NCI-H226 (cell line): ENCODE measurements around the gene KIF13A.
"Not testable (repeated sequence)": the region's sequence is repeated elsewhere in the genome, so short reads cannot be mapped to it uniquely, and the experiment has no call there.

Experiments used
- DNase-seq: peaks from one replicate; pipeline ENCODE4 v3.0.0-alpha.2; 2015

Gene KIF13A

DNA sequence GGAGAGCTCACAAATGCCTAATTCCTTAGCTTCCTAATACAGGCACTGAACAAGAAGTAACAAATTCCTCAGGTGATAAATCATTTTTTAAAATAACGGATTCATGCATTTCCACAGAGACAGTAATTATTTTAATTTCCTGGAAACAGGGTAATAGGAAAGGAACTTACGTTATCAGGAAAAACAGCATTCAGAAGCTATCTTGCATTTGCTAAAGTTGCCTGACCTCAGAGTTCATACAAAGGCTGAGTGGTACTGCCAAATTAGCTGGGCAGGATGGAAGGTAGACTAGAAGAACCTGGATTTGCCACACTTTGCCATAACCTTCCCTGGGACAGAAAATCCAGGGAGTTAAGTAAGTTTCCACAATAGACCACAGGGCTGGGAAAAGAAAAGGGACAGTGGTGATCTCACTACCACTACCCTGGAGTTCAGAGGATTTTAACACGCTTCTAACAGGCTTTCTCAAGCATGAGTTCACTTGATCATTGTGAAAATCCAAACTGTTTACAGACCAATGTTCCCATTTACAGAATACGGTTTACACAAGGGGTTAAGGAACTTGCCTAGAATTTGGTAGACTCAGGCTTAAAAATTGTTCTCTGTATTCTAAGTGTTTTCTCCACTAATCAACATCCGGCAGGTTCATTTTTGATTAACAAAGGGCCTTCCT lies 57.0 kb downstream of the KIF13A start:
- peak; percentile 81 for DNase-seq

GRCh38 chr6:17928514-17929430 lies 58.7 kb downstream of the KIF13A start:
- DNase-seq, result no peak

DNA sequence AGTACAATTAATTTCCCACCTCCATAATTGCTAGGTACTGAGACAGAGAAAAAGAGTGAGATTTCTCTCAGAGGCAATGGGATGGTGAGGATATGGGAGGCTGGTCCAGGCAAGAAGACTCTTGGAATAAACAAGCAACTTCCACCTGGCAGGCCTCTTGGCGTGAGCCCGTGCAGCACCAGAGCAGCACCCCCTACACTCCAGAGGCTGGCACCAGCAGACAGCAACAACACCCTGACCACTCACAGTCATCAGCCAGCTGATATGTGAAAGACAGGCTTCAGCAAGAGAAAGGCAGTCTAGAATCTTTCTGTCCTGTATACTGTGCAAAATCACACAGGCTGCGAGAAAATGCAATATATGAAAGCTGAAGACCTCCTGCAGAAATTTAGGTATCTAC lies 59.7 kb downstream of the KIF13A start:
- DNase-seq, result no peak

DNA sequence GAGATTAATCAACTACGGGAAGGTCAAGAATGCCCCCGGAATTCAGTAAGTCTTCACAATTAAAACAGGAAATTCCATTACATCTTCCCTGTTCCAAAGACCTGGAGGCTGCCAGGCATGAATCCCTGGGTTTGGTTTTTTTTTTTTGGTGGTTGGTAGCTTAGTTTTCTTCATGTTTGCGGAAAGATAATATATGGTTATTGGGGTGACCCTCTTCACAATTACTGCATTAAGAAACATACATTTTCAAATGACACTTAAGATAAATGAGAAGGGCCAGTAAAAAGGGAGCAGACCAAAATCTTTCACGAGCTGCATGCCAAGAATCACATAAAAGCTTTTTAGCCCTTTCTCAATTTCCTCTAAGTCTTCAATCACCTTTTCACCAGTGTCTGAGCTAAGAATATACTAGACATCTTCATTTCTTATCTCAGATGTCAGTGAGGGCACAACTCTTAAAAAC lies 64.0 kb downstream of the KIF13A start:
- peak; percentile 59 for DNase-seq

DNA sequence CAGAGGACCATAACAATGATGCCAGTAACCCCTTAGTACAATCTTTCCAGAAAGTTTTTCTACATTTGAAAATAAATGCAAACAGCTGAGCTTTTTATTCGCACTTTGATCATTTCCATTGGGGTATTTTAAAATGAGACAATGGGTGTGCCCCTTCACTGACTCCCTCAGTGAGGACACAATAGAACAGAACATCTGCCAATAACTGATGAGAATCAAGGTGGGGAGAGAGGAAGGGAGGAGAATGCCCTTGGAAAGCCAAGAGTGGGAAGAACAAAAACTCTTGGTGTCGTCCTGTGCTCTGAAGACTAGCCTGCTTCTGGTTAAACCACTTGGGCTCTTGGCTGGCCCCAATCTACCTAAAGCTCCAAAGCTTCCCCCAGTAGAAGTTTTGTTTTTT lies 66.0 kb downstream of the KIF13A start:
- no peak for DNase-seq

DNA sequence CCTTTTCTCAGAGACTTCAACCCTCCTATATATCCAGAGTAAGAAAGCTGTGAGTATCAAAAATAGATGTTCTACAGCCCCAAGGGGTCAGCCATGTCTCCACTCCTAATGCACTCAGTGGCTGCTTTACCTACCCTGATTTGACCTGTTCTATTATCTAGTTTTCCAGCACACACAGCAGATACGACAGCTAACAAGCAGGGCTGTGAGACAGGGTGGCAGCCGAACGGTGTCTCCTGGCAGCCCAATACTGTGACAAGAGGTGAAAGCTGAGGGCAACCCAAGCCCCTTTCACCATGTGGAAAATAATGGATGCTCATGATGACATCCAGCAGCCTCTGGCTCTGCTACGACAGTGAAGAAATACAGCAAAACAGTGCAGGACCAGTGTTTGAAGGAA lies 67.9 kb downstream of the KIF13A start:
- no peak for DNase-seq

DNA sequence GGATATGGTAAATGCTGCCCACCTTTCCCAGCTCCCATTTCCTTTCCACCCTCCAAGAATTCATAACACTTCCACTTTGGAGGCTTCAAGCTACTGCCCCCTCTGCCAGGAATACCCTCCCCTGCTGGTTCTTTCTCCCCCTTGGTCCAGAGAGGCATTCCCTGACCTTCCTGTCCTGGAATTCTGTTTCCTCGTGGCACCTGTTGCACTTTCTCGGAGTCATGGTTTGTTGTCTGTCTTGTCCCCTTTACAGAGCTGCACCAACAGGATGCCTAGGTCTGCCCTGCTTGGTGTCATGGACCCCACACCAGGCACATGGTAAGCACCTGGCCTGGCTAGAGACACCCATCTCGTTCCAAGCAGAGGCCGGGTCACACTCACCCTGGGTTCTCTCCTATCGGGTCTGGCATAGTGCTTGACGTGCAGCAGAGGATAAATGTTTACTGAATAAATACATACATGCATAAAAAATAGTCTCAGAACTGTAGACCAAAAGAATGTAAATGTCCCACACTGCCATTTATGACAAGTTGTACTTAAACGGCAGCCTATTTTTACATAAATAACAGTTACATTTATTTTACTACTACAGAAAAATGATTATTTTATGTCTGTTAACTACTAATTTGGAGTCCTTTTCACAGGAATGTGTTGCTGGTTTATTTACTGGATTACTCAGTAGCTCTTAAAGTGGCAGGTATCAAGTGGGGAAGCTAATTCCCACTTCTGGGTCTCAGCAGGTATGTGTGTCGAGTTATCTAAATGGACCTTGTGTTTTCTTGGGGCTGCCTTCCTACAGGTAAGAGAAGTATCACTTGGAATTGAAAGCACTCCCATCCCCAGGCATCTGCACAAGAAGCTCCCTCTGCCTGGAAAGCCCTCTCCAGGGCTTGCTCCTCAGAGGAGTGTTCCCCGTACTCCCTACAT lies 69.3 kb downstream of the KIF13A start:
- no peak for DNase-seq

- DNase-seq, result no peak
Measured at GRCh38 chr6:17914651-17915050, 72.8 kb downstream of the KIF13A start.

DNA sequence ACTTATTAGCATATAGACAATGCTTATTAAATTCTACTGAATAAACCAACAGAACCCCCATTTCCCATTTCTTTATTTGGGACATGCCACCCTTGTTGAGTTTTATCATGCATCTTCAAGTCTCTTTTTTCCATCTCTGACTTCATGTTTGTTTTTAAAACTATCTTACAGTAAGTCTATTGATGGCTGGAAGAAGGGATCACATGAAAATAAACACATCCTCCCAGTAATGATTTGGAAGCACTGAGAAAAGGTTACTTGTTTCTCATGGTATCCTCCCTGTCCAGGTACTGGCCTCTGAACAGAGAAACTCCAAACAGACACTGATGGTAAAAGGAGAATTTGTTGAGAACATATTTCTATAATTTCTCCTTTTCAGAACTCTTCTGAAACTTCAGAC lies 74.9 kb downstream of the KIF13A start:
- DNase-seq, result no peak

DNA sequence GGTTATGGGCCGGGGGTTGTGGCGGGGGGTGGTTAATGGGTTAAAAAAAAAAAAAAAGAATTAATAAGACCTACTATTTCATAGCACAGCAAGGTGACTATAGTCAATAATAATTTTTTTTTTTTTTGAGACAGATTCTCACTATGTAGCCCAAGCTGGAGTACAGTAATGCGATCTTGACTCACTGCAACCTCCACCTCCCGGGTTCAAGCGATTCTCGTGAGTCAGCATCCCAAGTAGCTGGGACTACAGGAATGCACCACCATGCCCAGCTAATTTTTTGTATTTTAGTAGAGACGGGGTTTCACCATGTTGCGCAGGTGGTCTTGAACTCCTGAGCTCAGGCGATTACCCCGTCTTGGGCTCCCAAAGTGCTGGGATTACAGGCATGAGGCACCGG lies 75.8 kb downstream of the KIF13A start:
- DNase-seq, result not testable (repeated sequence)

DNA sequence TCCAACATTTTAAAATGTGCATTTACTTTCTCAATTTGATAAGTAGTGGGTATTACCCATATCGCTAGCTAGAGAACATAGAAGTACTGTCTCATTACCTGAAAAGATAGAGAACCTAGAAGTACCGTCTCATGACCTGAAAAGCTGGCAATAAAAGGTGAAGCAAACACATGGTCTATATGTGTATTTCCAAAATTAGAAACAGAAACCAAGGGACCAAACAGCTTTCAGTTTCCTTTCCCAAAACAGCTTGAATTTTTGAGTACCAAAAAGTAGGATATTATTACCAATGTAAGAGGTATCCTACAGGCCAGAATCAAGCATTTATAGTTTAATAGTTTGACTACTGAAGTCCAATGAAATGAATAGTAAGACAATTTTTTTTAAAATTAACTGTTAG lies 77.2 kb downstream of the KIF13A start:
- no peak for DNase-seq

- DNase-seq, result no peak
Measured at GRCh38 chr6:17908831-17909230, 78.6 kb downstream of the KIF13A start.

GRCh38 chr6:17907406-17908229 lies 79.8 kb downstream of the KIF13A start:
- peak; percentile 94 for DNase-seq

GRCh38 chr6:17905611-17906592 lies 81.5 kb downstream of the KIF13A start:
- DNase-seq, result peak; percentile 43

- DNase-seq, result no peak
Measured at GRCh38 chr6:17904491-17905120, 82.8 kb downstream of the KIF13A start.

DNA sequence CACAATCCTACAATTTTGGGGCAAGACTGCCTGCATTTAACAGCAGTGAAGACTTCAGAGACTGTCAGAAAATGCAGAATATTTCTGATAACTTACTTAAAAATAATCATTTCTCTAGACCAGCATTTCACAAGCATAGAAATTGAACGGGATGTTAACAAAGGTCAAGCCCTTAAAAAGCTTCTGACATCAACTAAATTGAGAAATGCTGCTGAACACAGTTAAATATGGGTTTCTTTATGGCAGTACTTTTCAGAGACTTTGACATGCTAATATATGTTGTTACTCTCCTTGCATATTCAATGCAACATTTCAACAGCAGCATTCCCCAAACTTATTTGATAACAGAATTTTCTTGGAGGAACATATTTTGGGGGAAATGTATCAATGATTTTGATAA lies 84.5 kb downstream of the KIF13A start:
- no peak for DNase-seq

DNA sequence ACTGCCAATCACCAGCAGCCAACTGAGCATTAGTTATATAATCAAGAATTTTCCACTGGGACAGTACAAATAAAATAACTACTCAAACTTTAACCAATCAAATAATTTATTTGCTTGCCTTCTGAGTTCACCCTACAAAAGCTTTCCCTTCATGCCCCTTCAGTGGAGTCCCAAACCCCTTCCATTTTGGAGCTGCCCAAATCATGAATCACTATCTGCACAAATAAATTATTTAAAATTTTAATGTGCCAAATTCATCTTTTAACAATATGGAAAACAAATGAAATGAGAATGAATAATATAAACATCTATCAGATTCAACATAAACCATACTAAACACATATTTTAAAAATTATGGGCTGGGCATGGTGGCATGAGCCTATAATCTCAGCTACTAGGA lies 85.9 kb downstream of the KIF13A start:
- DNase-seq, result no peak

DNA sequence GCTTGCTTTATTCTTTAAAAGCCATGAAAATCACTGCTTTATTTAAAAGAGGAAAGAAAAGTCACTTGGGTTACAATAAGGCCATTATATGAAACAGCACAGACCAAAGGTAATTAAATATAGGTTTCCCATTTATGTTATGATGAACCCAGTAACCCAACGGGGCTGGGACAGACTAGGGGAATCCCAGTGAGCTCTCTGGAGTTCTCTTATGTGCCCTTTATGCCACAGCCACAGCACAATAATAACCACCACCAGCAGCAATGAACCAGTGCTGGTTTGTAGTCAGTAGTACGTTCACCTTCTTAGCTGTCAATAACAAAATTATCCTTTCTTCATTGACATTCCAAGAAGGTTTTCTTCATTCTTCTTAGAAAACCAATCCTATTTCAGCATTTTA lies 87.4 kb downstream of the KIF13A start:
- no peak for DNase-seq

- no peak for DNase-seq
Measured at GRCh38 chr6:17899491-17899890, 87.9 kb downstream of the KIF13A start.

GRCh38 chr6:17897681-17898080 lies 89.8 kb downstream of the KIF13A start:
- no peak for DNase-seq
